Pancreas (tissue), 10 donors: ENCODE results near the gene VPS4A. TPM values are rescaled to one million over a fixed set of nuclear protein-coding genes. Genes with fewer than 3 reads are reported as not detected.

Experiments
- ATAC-seq, 4 donors: fragments of 200-7000 bp; cut with Tn5 transposase; one replicate each; pipeline versions ENCODE4 v1.8.0 to v1.9.1; 2020; ENCODE audit warnings: mild to moderate bottlenecking in 4 of 4, moderate library complexity in 4 of 4
- DNase-seq, 6 donors: peaks; one replicate each; pipeline ENCODE4 v3.0.0-alpha.2; 2020
- FAIRE-seq: peaks from 2 replicates; lab custom pipeline; 2012; peaks lifted over from hg19 to GRCh38; lab: Jason Lieb, UNC
- H3K27ac ChIP-seq, 4 donors: fragments of 200-600 bp; sonication (generic); 1 replicate in 3 of 4; 2 replicates in 1 of 4; pipeline versions ENCODE4 v1.5.0 to v1.8.0; 2020
- H3K27me3 ChIP-seq, 4 donors: fragments of 200-600 bp; one replicate each; pipeline ENCODE4 v1.8.0; 2021
- H3K36me3 ChIP-seq, 3 donors: fragments of 200-600 bp; sonication (generic) in 1 of 3; one replicate each; pipeline versions ENCODE4 v1.5.0 to v1.8.0; 2020 to 2021
- H3K4me1 ChIP-seq, 3 donors: fragments of 200-600 bp; one replicate each; pipeline ENCODE4 v1.8.0; 2021
- H3K4me3 ChIP-seq, 4 donors: fragments of 200-600 bp; sonication (generic) in 2 of 4; one replicate each; pipeline versions ENCODE4 v1.5.0 to v1.8.0; 2020 to 2021
- H3K9me3 ChIP-seq, 4 donors: fragments of 200-600 bp; one replicate each; pipeline ENCODE4 v1.8.0; 2021
- CTCF ChIP-seq, 4 donors: fragments of 200-600 bp; sonication (generic) in 3 of 4; IDR thresholded peaks; one replicate each; pipeline versions ENCODE4 v1.5.0 to v1.8.0; 2021; ENCODE audit warnings: antibody characterized with exemption in 4 of 4
- WGBS, 2 donors: extraction: QIAGEN DNeasy Blood & Tissue Kit; methylation state at CpG; one replicate each; pipeline ENCODE4 v1.1.7; 2013; 5-methylcytosine and 5-hydroxymethylcytosine counted together
- intact Hi-C, 3 donors: fragments of 100-400 bp; cut with DNase I; formaldehyde crosslinking; loops; one replicate each; pipeline versions ENCODE4 v1.11.1 to v1.14.2; 2022
- polyA plus RNA-seq, 2 donors: library from polyadenylated mRNA; stranded (reverse); fragments of 200-250 nt; gene quantifications; one replicate each; pipeline ENCODE4 v1.2.3, GENCODE V29; 2013
- total RNA-seq, 6 donors: library from RNA; stranded (reverse); fragmentation: NEBNext Ultra II Directional in 4 of 6; extraction: Animal tissue kit (Norgen Biotek cat#: 25700) in 4 of 6; gene quantifications; one replicate each; pipeline versions ENCODE4 v1.2.1 to v1.2.4, GENCODE V29; 2021 to 2023
- donor health status: healthy with polysubstance abuse.
- donor health status: DM: no; HTN: no; CAD: no; lungs with moderate emphysema.
- donor health status: DM: no; HTN: no; CAD: no.
- donor health status: control.
- donor health status: control.
- donor health status: Bipolar disorder and iron deficiency.
- donor health status: DM: yes; HTN: yes; CAD: no.
- donor health status: DM: no; HTN: no; CAD: no.
- donor health status: DM: no; HTN: no; CAD: no.
- donor health status: DM: yes; HTN: yes; CAD: no.

Gene VPS4A
- total and polyA plus RNA-seq, 8 donors, result 15.6 to 34.8 (median 20.5) TPM

GRCh38 chr16:69319381-69319780 is 8.2 kb downstream of the VPS4A start:
- DNase-seq (peak in 1 of 6 donors; percentile 28), ATAC-seq (no peak), FAIRE-seq (no peak)
- Histone ChIP-seq H3K27me3 (no peaks in the 10 kb centered on the region), H3K27ac (no peak overlapping the region), H3K4me3 (no peak overlapping the region), H3K9me3 (no peaks in the 10 kb centered on the region), H3K4me1 (peaks cover 13 to 22% (median 20%) of the 10 kb centered on the region in 3 donors), H3K36me3 (peaks cover 9 to 69% (median 48%) of the 10 kb centered on the region in 3 donors)
- TF ChIP-seq CTCF (IDR thresholded peaks at IDR 0.05), result no peak
- intact Hi-C loops, result no loop called here
- WGBS, 2 donors, result 89 to 90% methylated on average over 9 of the region's 9 CpGs

- ATAC-seq (no peak), FAIRE-seq (no peak), DNase-seq (peak in 2 of 6 donors; percentile 44 to 72)
- Histone ChIP-seq H3K4me3 (no peak overlapping the region), H3K4me1 (peaks cover 12 to 18% (median 18%) of the 10 kb centered on the region in 3 donors), H3K27me3 (no peaks in the 10 kb centered on the region), H3K9me3 (no peaks in the 10 kb centered on the region), H3K27ac (no peak overlapping the region), H3K36me3 (peaks cover 9 to 74% (median 52%) of the 10 kb centered on the region in 3 donors)
- intact Hi-C loops, result no loop called here
- 90 to 92% methylated on average over 30 of the region's 30 CpGs for WGBS, 2 donors
- TF ChIP-seq CTCF (IDR thresholded peaks at IDR 0.05), result no peak
These were observed 8.9 kb downstream of the VPS4A start for GRCh38 chr16:69319826-69320739.

GRCh38 chr16:69320740-69321073 is 9.6 kb downstream of the VPS4A start:
- H3K27ac ChIP-seq, result no peak overlapping the region

GRCh38 chr16:69321080-69321479 is 9.9 kb downstream of the VPS4A start:
- peaks cover 4 to 15% (median 8%) of the 10 kb centered on the region in 3 donors for H3K4me1 ChIP-seq
- H3K27me3 ChIP-seq, result no peaks in the 10 kb centered on the region
- H3K9me3 ChIP-seq, result no peaks in the 10 kb centered on the region
- ATAC-seq (no peak), FAIRE-seq (no peak), DNase-seq (peak in 1 of 6 donors; percentile 26)
- H3K36me3 ChIP-seq, result peaks cover 9 to 77% (median 52%) of the 10 kb centered on the region in 3 donors
- intact Hi-C loops, result no loop called here
- no peak for TF ChIP-seq CTCF (IDR thresholded peaks at IDR 0.05)
- no peak overlapping the region for H3K4me3 ChIP-seq
- 92 to 93% methylated on average over 22 of the region's 22 CpGs for WGBS, 2 donors
- no peak overlapping the region for H3K27ac ChIP-seq

More at GRCh38 chr16:69320740-69321073, 9.6 kb downstream of the VPS4A start:
- intact Hi-C loops, result no loop called here
- 86 to 90% methylated on average over 13 of the region's 13 CpGs for WGBS, 2 donors
- no peaks in the 10 kb centered on the region for H3K9me3 ChIP-seq
- TF ChIP-seq CTCF (IDR thresholded peaks at IDR 0.05), result no peak
- FAIRE-seq (no peak), DNase-seq (peak in 1 of 6 donors; percentile 29), ATAC-seq (no peak)
- peaks cover 7 to 14% (median 12%) of the 10 kb centered on the region in 3 donors for H3K4me1 ChIP-seq
- H3K36me3 ChIP-seq, result peaks cover 9 to 74% (median 52%) of the 10 kb centered on the region in 3 donors
- no peaks in the 10 kb centered on the region for H3K27me3 ChIP-seq
- H3K4me3 ChIP-seq, result no peak overlapping the region
